GM23338 (cell line): ENCODE results near the gene SYT7. TPM values are rescaled to one million over a fixed set of nuclear protein-coding genes. Genes with fewer than 3 reads are reported as not detected.

Source experiments
- ATAC-seq: fragments of 200-7000 bp; cut with Tn5 transposase; 3 replicates; pipeline ENCODE4 v1.9.1; 2020
- DNase-seq: peaks from one replicate; pipeline ENCODE4 v3.0.0-alpha.2; 2015; ENCODE audit warnings: low spot score
- H2AFZ ChIP-seq: fragments of 200-600 bp; sonication (generic); 2 replicates; pipeline ENCODE4 v1.8.0; 2016; ENCODE audit warnings: antibody characterized with exemption, mild to moderate bottlenecking, moderate library complexity
- H3F3A ChIP-seq: fragments of 200-600 bp; sonication (generic); replicated peaks from 2 replicates; pipeline ENCODE4 v1.8.0; 2017; ENCODE audit warnings: antibody characterized with exemption, mixed run types, low read depth
- H3K27ac ChIP-seq: fragments of 200-600 bp; sonication (generic); 2 replicates; pipeline ENCODE4 v1.6.1; 2016; ENCODE audit warnings: low read depth
- H3K27me3 ChIP-seq: fragments of 200-600 bp; sonication (generic); 2 replicates; pipeline ENCODE4 v1.8.0; 2016; ENCODE audit warnings: mild to moderate bottlenecking, mixed run types, moderate library complexity; ENCODE audit not compliant: insufficient read depth
- H3K36me3 ChIP-seq: fragments of 200-600 bp; sonication (generic); 2 replicates; pipeline ENCODE4 v1.8.0; 2016; ENCODE audit warnings: mild to moderate bottlenecking; ENCODE audit not compliant: insufficient read depth
- H3K4me1 ChIP-seq: fragments of 200-600 bp; sonication (generic); 2 replicates; pipeline ENCODE4 v1.8.0; 2016; ENCODE audit warnings: mild to moderate bottlenecking, moderate library complexity; ENCODE audit not compliant: insufficient read depth
- H3K4me2 ChIP-seq: fragments of 200-600 bp; sonication (generic); 2 replicates; pipeline ENCODE4 v1.7.1; 2017; ENCODE audit warnings: mixed run types
- H3K4me3 ChIP-seq: fragments of 200-600 bp; sonication (generic); 2 replicates; pipeline ENCODE4 v1.6.1; 2016; ENCODE audit warnings: mixed run types
- H3K79me2 ChIP-seq: fragments of 200-600 bp; sonication (generic); replicated peaks from 2 replicates; pipeline ENCODE4 v1.8.0; 2017; ENCODE audit warnings: mild to moderate bottlenecking; ENCODE audit not compliant: insufficient read depth
- H3K9me2 ChIP-seq: fragments of 200-600 bp; sonication (generic); 2 replicates; pipeline ENCODE4 v1.8.0; 2017; ENCODE audit not compliant: insufficient read depth
- H4K20me1 ChIP-seq: fragments of 200-600 bp; sonication (generic); replicated peaks from 2 replicates; pipeline ENCODE4 v1.8.0; 2017; ENCODE audit warnings: mild to moderate bottlenecking; ENCODE audit not compliant: insufficient read depth
- H3K27ac Mint-ChIP-seq: 2 replicates; pipeline ENCODE4 v1.8.0; 2020; ENCODE audit warnings: inconsistent platforms, mild to moderate bottlenecking, moderate library complexity, mixed read lengths
- H3K27me3 Mint-ChIP-seq: 3 replicates; pipeline ENCODE4 v1.8.0; 2022; ENCODE audit warnings: low read depth, mild to moderate bottlenecking, moderate library complexity, mixed read lengths, inconsistent platforms; ENCODE audit not compliant: insufficient read depth, poor library complexity
- H3K36me3 Mint-ChIP-seq: 3 replicates; pipeline ENCODE4 v1.8.0; 2021; ENCODE audit warnings: low read depth, mild to moderate bottlenecking, inconsistent platforms, moderate library complexity, mixed read lengths
- H3K4me1 Mint-ChIP-seq: 3 replicates; pipeline ENCODE4 v1.8.0; 2020; ENCODE audit warnings: mild to moderate bottlenecking, inconsistent platforms, mixed read lengths
- H3K4me3 Mint-ChIP-seq: 3 replicates; pipeline ENCODE4 v1.8.0; 2021; ENCODE audit warnings: moderate library complexity, mild to moderate bottlenecking, inconsistent platforms, mixed read lengths
- H3K9me3 Mint-ChIP-seq: 3 replicates; pipeline ENCODE4 v1.8.0; 2020; ENCODE audit warnings: moderate library complexity, mild to moderate bottlenecking, inconsistent platforms, mixed read lengths
- CREB1 ChIP-seq: fragments of 250-450 bp; sonication (Bioruptor Pico); IDR thresholded peaks from 2 replicates; pipeline ENCODE4 v1.5.0; 2020; ENCODE audit warnings: low read depth, mild to moderate bottlenecking, moderate library complexity
- EZH2 ChIP-seq: fragments of 200-600 bp; sonication (generic); IDR thresholded peaks from one replicate; pipeline ENCODE4 v1.8.0; 2017; ENCODE audit warnings: antibody characterized with exemption, mild to moderate bottlenecking, low read depth; ENCODE audit not compliant: unreplicated experiment
- EZH2phosphoT487 ChIP-seq: fragments of 200-600 bp; sonication (generic); IDR thresholded peaks from one replicate; pipeline ENCODE4 v1.8.1; 2018; ENCODE audit warnings: antibody characterized with exemption; ENCODE audit not compliant: unreplicated experiment
- JUNB ChIP-seq: IDR thresholded peaks from one replicate; pipeline ENCODE4 v1.6.1; 2016; ENCODE audit warnings: antibody characterized with exemption; ENCODE audit not compliant: unreplicated experiment
- POLR2AphosphoS5 ChIP-seq: IDR thresholded peaks from 2 replicates; pipeline ENCODE4 v1.6.1; 2016; ENCODE audit warnings: antibody characterized with exemption, low read depth
- REST ChIP-seq: IDR thresholded peaks from one replicate; pipeline ENCODE4 v1.6.1; 2018; ENCODE audit warnings: antibody characterized with exemption; ENCODE audit not compliant: unreplicated experiment
- STAT1 ChIP-seq: IDR thresholded peaks from one replicate; pipeline ENCODE4 v1.6.1; 2016; ENCODE audit warnings: antibody characterized with exemption; ENCODE audit not compliant: unreplicated experiment
- ZNF114 ChIP-seq: fragments of 250-450 bp; sonication (Bioruptor Pico); IDR thresholded peaks from 2 replicates; pipeline ENCODE4 v1.5.0; 2020; ENCODE audit warnings: mild to moderate bottlenecking, moderate library complexity
- ZNF331 ChIP-seq: fragments of 250-450 bp; sonication (Bioruptor Pico); IDR thresholded peaks from 2 replicates; pipeline ENCODE4 v1.5.0; 2020; ENCODE audit warnings: low read depth, mild to moderate bottlenecking, moderate library complexity
- polyA plus RNA-seq: library from polyadenylated mRNA; unstranded; fragments of >200 nt; fragmentation: Nextera tagmentation; extraction: Ambion mirVana; gene quantifications from 2 replicates; pipeline ENCODE4 v1.2.1, GENCODE V29; 2016
- total RNA-seq: library from RNA; depleted of rRNA; stranded (reverse); fragments of >200 nt; shearing (Covaris generic); gene quantifications from 2 replicates; pipeline ENCODE4 v1.2.3, GENCODE V29; 2014
- TF ChIP-seq, protein P1 (sequence below): IDR thresholded peaks from 2 replicates; pipeline ENCODE4 v1.6.1; 2016; ENCODE audit warnings: antibody characterized with exemption
- TF ChIP-seq, protein P2 (sequence below), 2 experiments: fragments of 200-600 bp in 1 of 2; sonication (generic) in 1 of 2; conservative IDR thresholded peaks; 2 replicates each; pipeline versions ENCODE4 v1.5.1 to v1.6.1; 2016 to 2017; ENCODE audit warnings: antibody characterized with exemption in 2 of 2, low read depth in 2 of 2, mild to moderate bottlenecking in 2 of 2, moderate library complexity in 1 of 2

Gene SYT7
- total and polyA plus RNA-seq, 2 experiments from 2014 or later: 1.6 to 10.3 TPM

DNA sequence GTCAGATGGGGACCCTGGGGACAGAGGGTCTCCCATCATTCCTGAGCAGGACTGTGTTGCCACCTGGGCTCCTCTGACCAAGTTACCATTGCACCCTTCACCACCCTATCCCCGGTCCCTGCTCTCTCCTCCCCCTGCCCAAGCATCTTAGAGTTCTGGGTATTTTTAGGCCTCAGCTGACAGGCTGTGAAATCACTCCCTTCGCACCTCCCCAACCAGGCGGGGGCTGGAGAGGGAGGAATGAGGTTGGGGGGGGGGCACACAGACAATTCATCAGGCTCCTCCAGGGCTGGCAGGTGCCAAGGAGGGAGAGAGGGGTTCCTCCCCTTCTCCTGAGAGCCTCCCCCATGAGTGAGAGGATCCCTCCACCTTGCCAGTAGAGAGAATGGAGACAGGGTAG is 9.0 kb downstream of the SYT7 start:
- Histone ChIP-seq H3K4me3 (no peak overlapping the region), H3K79me2 (no peaks in the 10 kb centered on the region), H3K4me1 (peaks cover 7% of the 10 kb centered on the region; the same call in 1 of the 2 replicates), H3K27me3 (peaks cover 10% of the 10 kb centered on the region), H3K9me2 (no peaks in the 10 kb centered on the region), H3K4me2 (no peak overlapping the region), H3F3A (no peaks in the 10 kb centered on the region), H3K36me3 (no peaks in the 10 kb centered on the region), H4K20me1 (peaks cover 2% of the 10 kb centered on the region; the same call in 1 of the 2 replicates), H2AFZ (no peak overlapping the region), H3K27ac (no peak overlapping the region)
- peaks cover 16% of the 10 kb centered on the region for H3K27me3 Mint-ChIP-seq
- no peak overlapping the region for H3K27ac Mint-ChIP-seq
- no peak for DNase-seq
- no peaks in the 10 kb centered on the region for H3K9me3 Mint-ChIP-seq
- ATAC-seq: no peak
- H3K4me3 Mint-ChIP-seq: no peak overlapping the region
- H3K4me1 Mint-ChIP-seq: peaks cover 30% of the 10 kb centered on the region
- no peaks in the 10 kb centered on the region for H3K36me3 Mint-ChIP-seq
- TF ChIP-seq CREB1 (CRISPR knock-in tag) (no peak), ZNF331 (no peak), POLR2AphosphoS5 (no peak), EZH2phosphoT487 (no peak), STAT1 (no peak), EZH2 (no peak), ZNF114 (no peak), REST (no peak)

GRCh38 chr11:61571337-61571736 is 9.5 kb downstream of the SYT7 start:
- Histone ChIP-seq H3K4me2 (no peak overlapping the region), H3K27me3 (peaks cover 10% of the 10 kb centered on the region), H3K4me3 (no peak overlapping the region), H3F3A (no peaks in the 10 kb centered on the region), H3K9me2 (no peaks in the 10 kb centered on the region), H3K4me1 (peaks cover 9% of the 10 kb centered on the region; the same call in 1 of the 2 replicates), H3K27ac (no peak overlapping the region), H3K79me2 (no peaks in the 10 kb centered on the region), H3K36me3 (no peaks in the 10 kb centered on the region), H4K20me1 (peaks cover 4% of the 10 kb centered on the region; the same call in 1 of the 2 replicates), H2AFZ (no peak overlapping the region)
- ATAC-seq (no peak), DNase-seq (no peak)
- Mint-ChIP-seq H3K9me3 (no peaks in the 10 kb centered on the region), H3K4me3 (no peak overlapping the region), H3K4me1 (peaks cover 29% of the 10 kb centered on the region), H3K27ac (no peak overlapping the region), H3K36me3 (no peaks in the 10 kb centered on the region), H3K27me3 (peaks cover 16% of the 10 kb centered on the region)
- TF ChIP-seq EZH2phosphoT487 (no peak), REST (no peak), JUNB (no peak), POLR2AphosphoS5 (no peak), CREB1 (CRISPR knock-in tag) (no peak), ZNF114 (no peak)
- TF ChIP-seq, protein P1, sequence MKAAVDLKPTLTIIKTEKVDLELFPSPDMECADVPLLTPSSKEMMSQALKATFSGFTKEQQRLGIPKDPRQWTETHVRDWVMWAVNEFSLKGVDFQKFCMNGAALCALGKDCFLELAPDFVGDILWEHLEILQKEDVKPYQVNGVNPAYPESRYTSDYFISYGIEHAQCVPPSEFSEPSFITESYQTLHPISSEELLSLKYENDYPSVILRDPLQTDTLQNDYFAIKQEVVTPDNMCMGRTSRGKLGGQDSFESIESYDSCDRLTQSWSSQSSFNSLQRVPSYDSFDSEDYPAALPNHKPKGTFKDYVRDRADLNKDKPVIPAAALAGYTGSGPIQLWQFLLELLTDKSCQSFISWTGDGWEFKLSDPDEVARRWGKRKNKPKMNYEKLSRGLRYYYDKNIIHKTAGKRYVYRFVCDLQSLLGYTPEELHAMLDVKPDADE: no peak
- TF ChIP-seq, protein P2, sequence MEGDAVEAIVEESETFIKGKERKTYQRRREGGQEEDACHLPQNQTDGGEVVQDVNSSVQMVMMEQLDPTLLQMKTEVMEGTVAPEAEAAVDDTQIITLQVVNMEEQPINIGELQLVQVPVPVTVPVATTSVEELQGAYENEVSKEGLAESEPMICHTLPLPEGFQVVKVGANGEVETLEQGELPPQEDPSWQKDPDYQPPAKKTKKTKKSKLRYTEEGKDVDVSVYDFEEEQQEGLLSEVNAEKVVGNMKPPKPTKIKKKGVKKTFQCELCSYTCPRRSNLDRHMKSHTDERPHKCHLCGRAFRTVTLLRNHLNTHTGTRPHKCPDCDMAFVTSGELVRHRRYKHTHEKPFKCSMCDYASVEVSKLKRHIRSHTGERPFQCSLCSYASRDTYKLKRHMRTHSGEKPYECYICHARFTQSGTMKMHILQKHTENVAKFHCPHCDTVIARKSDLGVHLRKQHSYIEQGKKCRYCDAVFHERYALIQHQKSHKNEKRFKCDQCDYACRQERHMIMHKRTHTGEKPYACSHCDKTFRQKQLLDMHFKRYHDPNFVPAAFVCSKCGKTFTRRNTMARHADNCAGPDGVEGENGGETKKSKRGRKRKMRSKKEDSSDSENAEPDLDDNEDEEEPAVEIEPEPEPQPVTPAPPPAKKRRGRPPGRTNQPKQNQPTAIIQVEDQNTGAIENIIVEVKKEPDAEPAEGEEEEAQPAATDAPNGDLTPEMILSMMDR (conservative IDR thresholded peaks at IDR 0.05; ENCODE audit: low read depth in 2 of 2): no peak
